Skin epidermis (tissue), 12 donors: ENCODE measurements around the gene MAK.
A peak's percentile ranks its signal among the peaks of the same experiment; 100 is the strongest.
"Not testable (repeated sequence)": the region's sequence is repeated elsewhere in the genome, so short reads cannot be mapped to it uniquely, and the experiment has no call there.

Experiments
- H3K27ac ChIP-seq, 21 experiments: fragments of 200-600 bp; sonication (generic) in 11 of 21; one replicate each; pipeline ENCODE4 v1.5.0; 2020; ENCODE audit warnings: mild to moderate bottlenecking in 3 of 21, inconsistent platforms in 2 of 21, moderate library complexity in 2 of 21
- H3K4me3 ChIP-seq, 7 experiments: fragments of 200-600 bp; sonication (generic) in 2 of 7; one replicate each; pipeline ENCODE4 v1.5.0; 2020; ENCODE audit warnings: inconsistent platforms in 2 of 7, mild to moderate bottlenecking in 2 of 7, moderate library complexity in 1 of 7

Gene MAK

GRCh38 chr6:10854922-10855632, 16.7 kb upstream of the MAK start:
- no peak overlapping the region for H3K27ac ChIP-seq
- no peak overlapping the region for H3K4me3 ChIP-seq

- H3K4me3 ChIP-seq, H3K27ac ChIP-seq: not testable (repeated sequence)
These were observed 15.5 kb upstream of the MAK start for GRCh38 chr6:10853849-10854300.

- no peak overlapping the region for H3K4me3 ChIP-seq
- no peak overlapping the region for H3K27ac ChIP-seq
These were observed 14.1 kb upstream of the MAK start for GRCh38 chr6:10852361-10852960.

- Histone ChIP-seq H3K4me3 (no peak overlapping the region), H3K27ac (no peak overlapping the region)
These were observed 12.4 kb upstream of the MAK start for GRCh38 chr6:10850728-10851127.

GRCh38 chr6:10849901-10850300, 11.6 kb upstream of the MAK start:
- H3K4me3 ChIP-seq = no peak overlapping the region
- no peak overlapping the region for H3K27ac ChIP-seq

GRCh38 chr6:10847684-10848083, 9.3 kb upstream of the MAK start:
- no peak overlapping the region for H3K27ac ChIP-seq
- H3K4me3 ChIP-seq = no peak overlapping the region

DNA sequence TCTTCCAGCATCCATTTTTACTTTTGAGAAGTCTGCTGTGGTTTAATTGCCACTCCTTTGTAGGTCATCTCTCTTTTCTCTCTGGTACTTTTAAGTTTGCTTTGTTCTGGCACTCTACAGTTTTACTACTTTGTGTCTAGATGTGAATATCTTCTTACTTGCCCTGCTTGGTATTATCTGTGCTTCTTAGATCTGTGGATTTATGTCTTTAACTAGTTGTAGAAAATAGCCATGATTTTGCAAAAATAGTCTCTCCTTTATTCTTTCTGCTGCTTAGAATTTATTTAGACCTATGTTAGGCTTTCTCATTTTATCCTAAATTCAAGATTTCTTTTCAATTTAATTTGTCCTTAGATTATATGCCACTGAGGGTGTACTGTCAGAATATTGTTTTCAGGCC, 5.2 kb upstream of the MAK start:
- no peak overlapping the region for H3K4me3 ChIP-seq
- H3K27ac ChIP-seq = no peak overlapping the region

- Histone ChIP-seq H3K27ac (peak overlapping the region in 4 of 21 experiments; percentile 30 to 72 (median 56)), H3K4me3 (peak overlapping the region; percentile 36 to 57 (median 53))
These were observed 525 bp upstream of the MAK start for GRCh38 chr6:10838794-10839333.

DNA sequence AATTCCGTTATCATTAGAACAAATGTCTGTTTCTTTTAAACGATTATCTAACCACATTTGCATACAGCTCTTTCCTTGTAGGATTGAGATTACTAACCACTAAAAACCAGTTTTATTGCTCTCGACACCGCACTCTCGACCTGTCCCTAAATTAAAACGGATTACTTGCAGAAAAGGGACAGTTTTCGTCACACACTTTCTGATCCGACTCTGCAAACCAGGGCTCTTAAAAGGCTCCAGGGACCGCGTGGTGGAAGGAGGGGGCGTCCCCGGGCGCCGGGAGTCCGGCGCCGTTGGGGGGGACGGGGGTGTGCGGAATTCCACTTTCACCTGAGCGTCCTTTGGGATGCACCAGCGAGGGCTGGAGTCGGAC, 731 bp downstream of the MAK start:
- Histone ChIP-seq H3K4me3 (peak overlapping the region; percentile 36 to 57 (median 53)), H3K27ac (peak overlapping the region in 6 of 21 experiments; percentile 38 to 76 (median 64))

DNA sequence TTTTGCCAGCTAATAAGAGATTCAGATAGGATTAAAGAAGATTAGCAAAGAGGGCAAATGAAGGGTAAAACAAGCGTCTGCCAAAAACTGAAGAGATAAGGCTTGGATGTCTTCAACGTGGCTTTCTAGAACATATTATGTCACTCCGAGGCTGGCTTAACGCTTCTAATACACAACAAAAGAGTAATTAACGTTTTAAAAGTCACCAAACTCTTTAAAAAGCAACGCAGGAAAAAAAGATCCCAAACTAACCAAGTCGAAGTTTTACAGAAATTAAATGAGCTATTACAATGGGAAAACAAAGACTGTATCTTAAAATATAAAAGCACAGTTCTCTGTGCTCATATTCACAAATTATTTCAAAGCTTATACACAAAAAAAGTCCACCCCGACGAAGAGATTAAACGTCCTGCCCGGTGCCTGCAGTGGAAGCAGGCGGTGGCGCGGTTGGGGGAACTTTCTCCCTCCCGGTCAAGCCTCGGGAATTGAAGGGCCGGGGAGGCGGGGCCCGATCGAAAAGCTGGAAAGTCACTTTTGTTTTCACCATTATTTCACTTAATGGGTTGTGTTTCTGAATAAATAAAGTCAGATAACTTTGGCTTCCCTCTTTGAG, 1.2 kb downstream of the MAK start:
- no peak overlapping the region for H3K27ac ChIP-seq

GRCh38 chr6:10834823-10835222, 3.5 kb downstream of the MAK start:
- Histone ChIP-seq H3K4me3 (no peak overlapping the region), H3K27ac (no peak overlapping the region)

More for the DNA sequence above, 1.2 kb downstream of the MAK start:
- H3K4me3 ChIP-seq = peak overlapping the region; percentile 36 to 57 (median 53)

DNA sequence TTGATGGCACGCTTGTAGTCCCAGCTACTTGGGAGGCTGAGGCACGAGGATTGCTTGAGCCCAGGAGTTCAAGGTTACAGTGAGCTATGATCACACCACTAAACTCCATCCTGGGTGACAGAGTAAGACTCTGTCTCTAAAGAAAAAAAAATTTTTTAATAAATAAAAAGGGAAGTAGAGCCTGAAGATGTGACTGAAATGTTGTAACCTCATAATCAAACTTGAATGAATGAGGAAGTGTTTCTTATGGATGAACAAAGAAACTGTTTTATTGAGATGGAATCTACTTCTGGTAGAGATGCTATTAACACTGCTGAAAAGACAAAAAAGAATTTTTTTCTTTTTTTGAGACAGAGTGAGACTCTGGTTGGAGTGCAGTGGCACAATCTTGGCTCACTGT, 6.7 kb downstream of the MAK start:
- no peak overlapping the region for H3K27ac ChIP-seq
- no peak overlapping the region for H3K4me3 ChIP-seq

DNA sequence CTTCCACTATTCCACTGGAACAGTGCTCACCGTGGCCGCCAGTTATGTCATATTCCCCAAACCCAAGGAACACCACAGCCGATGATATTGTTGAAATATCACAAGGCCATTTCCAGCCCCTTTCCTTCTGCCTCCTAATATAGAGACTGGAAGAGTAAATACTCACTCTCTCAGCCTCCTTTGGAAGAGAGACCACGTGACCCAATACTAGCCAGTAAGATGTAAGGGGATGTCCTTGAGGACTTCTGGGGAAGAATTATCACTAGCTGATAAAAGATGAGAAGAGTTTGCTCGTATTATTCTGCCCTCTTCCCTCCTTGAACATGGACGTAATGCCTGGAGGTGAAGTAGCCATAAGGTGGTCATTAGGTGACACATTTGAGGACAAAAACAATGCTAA, 13.5 kb downstream of the MAK start:
- Histone ChIP-seq H3K4me3 (no peak overlapping the region), H3K27ac (no peak overlapping the region)

DNA sequence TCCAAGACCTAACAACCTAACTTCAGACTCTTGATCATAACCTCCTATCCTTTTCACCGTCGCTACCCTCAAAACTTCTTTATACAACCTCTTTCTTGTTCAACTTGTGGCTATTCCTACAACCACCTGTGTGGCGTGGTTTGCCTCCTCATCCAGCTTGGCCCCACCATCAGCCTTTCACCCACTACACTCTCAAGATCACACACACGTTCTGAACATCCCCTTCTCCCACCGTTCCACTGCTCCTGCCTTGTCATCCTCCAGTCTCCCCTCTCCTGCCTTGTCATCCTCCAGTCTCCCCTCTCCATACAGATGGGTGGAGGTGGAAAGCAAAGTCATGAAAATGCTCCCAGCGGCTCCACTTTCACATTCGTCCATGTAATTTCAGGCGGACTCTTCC, 14.0 kb downstream of the MAK start:
- H3K4me3 ChIP-seq = no peak overlapping the region
- H3K27ac ChIP-seq = no peak overlapping the region

GRCh38 chr6:10814176-10814575, 24.2 kb downstream of the MAK start:
- not testable (repeated sequence) for H3K4me3 ChIP-seq, H3K27ac ChIP-seq

- H3K4me3 ChIP-seq = no peak overlapping the region
- H3K27ac ChIP-seq = no peak overlapping the region
These were observed 29.2 kb downstream of the MAK start for GRCh38 chr6:10809098-10809497.

DNA sequence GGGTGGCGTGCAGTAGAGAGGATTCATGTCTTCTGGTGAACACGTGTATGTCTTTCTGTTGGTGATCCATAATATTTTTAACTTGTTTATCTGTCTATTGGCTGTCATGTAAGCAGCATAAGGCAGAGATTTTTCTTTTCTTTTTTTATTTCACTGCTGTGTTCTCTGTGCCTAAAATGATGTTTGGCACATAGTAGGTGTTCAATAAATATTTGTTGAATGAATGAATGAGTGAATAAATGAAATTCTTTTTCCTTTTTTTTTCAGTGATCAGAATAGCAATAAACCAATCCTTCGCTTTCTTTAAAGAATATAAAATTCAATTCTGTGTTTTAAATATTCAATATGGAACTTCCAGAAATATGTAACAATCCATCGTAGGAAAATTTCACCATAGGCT, 30.0 kb downstream of the MAK start:
- Histone ChIP-seq H3K27ac (no peak overlapping the region), H3K4me3 (no peak overlapping the region)

DNA sequence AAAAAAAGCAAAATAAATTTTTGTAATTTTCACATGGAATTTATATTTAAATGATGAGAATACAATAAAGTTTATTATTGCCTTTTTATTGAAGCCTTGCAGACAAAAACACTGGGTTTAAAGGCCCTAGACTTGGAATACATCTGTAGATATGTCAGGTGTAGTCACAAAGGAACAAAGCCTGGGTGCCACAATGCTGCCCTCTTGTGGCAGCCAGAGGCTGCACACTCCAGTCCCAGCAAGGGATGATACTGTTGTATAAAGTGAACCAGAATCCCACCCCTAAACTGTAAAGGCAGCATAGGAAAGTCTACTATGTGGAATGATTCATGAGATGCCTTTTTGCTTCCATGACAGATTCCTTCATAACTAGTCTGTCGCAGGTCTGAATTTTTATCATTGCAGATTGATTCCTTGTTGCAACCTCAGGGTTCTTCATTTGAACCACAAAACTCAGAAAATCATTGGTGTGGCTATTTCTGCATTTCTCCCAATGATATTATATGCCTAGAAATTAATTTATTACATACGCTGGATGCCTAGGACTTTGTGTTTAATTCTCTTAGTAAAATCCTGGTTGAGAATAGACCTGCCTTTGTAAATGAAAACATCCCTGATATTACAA, 37.0 kb downstream of the MAK start:
- H3K4me3 ChIP-seq = no peak overlapping the region

GRCh38 chr6:10800810-10801209, 37.5 kb downstream of the MAK start:
- H3K27ac ChIP-seq = no peak overlapping the region
- H3K4me3 ChIP-seq = no peak overlapping the region

More for the DNA sequence above, 37.0 kb downstream of the MAK start:
- H3K27ac ChIP-seq = no peak overlapping the region

DNA sequence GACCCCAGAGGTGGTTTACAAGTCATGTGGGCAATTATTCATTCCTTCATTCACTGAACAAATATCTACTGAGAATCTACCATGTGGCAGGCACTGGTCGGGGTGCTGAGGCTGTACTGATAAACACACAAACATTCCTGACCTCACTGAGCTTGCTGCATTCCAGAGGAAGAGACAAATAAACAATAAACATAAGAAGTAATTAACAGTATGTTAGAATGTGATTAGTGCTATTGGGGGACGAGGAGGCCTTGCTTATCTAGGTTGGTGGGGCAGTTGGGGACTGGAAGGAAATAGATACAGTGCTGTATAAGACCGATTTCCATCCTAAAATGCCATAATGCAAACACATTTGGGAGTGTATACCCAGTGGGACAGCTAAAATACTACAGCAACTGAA, 44.1 kb downstream of the MAK start:
- no peak overlapping the region for H3K4me3 ChIP-seq
- no peak overlapping the region for H3K27ac ChIP-seq

DNA sequence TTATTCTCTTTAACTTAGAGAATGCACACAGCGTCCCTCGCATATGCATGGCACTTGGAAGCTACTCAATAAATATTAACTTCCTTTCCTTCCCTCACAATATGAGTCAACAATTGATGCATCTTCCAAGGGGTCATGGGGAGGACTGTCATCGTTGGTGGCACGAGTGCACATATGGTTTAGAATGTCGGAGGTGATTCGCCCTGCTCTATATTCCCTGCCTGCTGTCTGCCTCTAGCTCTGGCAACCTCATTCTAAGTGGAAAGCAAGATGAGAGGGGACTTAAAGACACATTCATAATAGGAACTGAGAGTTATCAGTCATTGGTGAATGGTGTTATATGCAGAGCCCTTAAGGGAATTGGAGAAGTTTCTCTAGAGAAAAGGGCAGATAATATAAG, 44.6 kb downstream of the MAK start:
- Histone ChIP-seq H3K27ac (no peak overlapping the region), H3K4me3 (no peak overlapping the region)
